Osteoblast (primary cell): Measurements from ENCODE around the gene TBXAS1. TPM values are rescaled to one million over a fixed set of nuclear protein-coding genes. Genes with fewer than 3 reads are reported as not detected.

Experiments
- DNase-seq: peaks from one replicate; pipeline ENCODE4 v3.0.0; 2011; ENCODE audit warnings: low spot score, mixed read lengths; ENCODE audit not compliant: insufficient read length; ENCODE audit errors: missing footprints
- H2AFZ ChIP-seq: 2 replicates; pipeline ENCODE4 v1.6.0; 2011; ENCODE audit warnings: mild to moderate bottlenecking, low read length
- H3K27ac ChIP-seq: 2 replicates; pipeline ENCODE4 v1.5.1; 2011; ENCODE audit warnings: mild to moderate bottlenecking, low read depth, low read length, moderate library complexity
- H3K27me3 ChIP-seq: 2 replicates; pipeline ENCODE4 v1.6.0; 2012; ENCODE audit warnings: mild to moderate bottlenecking, control low read depth, inconsistent platforms, low read length, moderate library complexity; ENCODE audit not compliant: insufficient read depth
- H3K36me3 ChIP-seq: 2 replicates; pipeline ENCODE4 v1.5.1; 2011; ENCODE audit warnings: mild to moderate bottlenecking, low read length, control low read depth, moderate library complexity; ENCODE audit not compliant: insufficient read depth
- H3K4me1 ChIP-seq: 2 replicates; pipeline ENCODE4 v1.5.1; 2011; ENCODE audit warnings: mild to moderate bottlenecking, low read length, control low read depth, moderate library complexity; ENCODE audit not compliant: insufficient read depth
- H3K4me2 ChIP-seq: 2 replicates; pipeline ENCODE4 v1.6.0; 2011; ENCODE audit warnings: mild to moderate bottlenecking, low read length; ENCODE audit not compliant: insufficient read depth
- H3K4me3 ChIP-seq: fragments of 200-600 bp; sonication (generic); 3 replicates; pipeline ENCODE4 v1.5.1; 2012; ENCODE audit warnings: mild to moderate bottlenecking, low read length, inconsistent platforms; ENCODE audit not compliant: insufficient read depth
- H3K79me2 ChIP-seq: 2 replicates; pipeline ENCODE4 v1.6.0; 2012; ENCODE audit warnings: mild to moderate bottlenecking, low read length, control low read depth, inconsistent platforms; ENCODE audit not compliant: insufficient read depth
- H3K9me3 ChIP-seq: 2 replicates; pipeline ENCODE4 v1.5.1; 2011; ENCODE audit warnings: low read depth, low read length, control low read depth
- H4K20me1 ChIP-seq: 2 replicates; pipeline ENCODE4 v1.6.0; 2012; ENCODE audit warnings: mild to moderate bottlenecking, low read length, control low read depth; ENCODE audit not compliant: insufficient read depth
- CTCF ChIP-seq: IDR thresholded peaks from 2 replicates; pipeline ENCODE4 v1.5.1; 2011; ENCODE audit warnings: mild to moderate bottlenecking, low read depth, low read length, moderate library complexity; ENCODE audit errors: extremely low read depth
- total RNA-seq: library from RNA; depleted of rRNA; stranded (reverse); fragments of >200 nt; gene quantifications from 2 replicates; pipeline ENCODE4 v1.2.3, GENCODE V29; 2012

The TBXAS1 gene
- total RNA-seq, 1 donor, result 0.72 TPM

GRCh38 chr7:139876622-139877283, 47.7 kb downstream of the TBXAS1 start:
- Histone ChIP-seq H3K36me3 (no peaks in the 10 kb centered on the region), H3K4me2 (no peak overlapping the region), H3K4me3 (no peak overlapping the region), H3K9me3 (no peaks in the 10 kb centered on the region), H4K20me1 (no peaks in the 10 kb centered on the region), H3K79me2 (no peaks in the 10 kb centered on the region), H3K27ac (no peak overlapping the region), H3K4me1 (peaks cover 32% of the 10 kb centered on the region), H3K27me3 (no peaks in the 10 kb centered on the region), H2AFZ (no peak overlapping the region)
- no peak for TF ChIP-seq CTCF
- no peak for DNase-seq

DNA sequence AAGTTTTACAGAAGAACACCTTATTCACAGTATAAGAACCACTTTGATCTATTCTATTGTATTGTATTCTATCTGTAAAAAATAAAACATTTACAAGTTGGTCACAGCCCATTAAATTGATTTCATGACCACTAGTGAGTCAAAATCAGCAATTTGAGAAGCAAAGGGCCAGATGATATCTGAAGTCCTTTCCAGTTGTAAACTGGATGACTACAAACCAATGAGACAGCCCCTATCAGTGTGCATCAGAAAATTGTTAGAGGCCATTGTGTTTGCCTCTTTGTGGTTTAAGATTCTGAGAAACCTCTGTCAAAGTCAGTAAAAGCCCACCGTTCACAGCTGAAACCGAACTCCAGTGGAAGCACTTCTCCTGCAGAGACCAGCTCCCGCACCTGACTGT, 54.8 kb downstream of the TBXAS1 start:
- Histone ChIP-seq H2AFZ (no peak overlapping the region), H3K79me2 (no peaks in the 10 kb centered on the region), H3K9me3 (no peaks in the 10 kb centered on the region), H3K27me3 (no peaks in the 10 kb centered on the region), H3K4me1 (peaks cover 10% of the 10 kb centered on the region), H3K4me2 (no peak overlapping the region), H3K4me3 (no peak overlapping the region), H3K36me3 (no peaks in the 10 kb centered on the region), H4K20me1 (no peaks in the 10 kb centered on the region), H3K27ac (no peak overlapping the region)
- no peak for TF ChIP-seq CTCF
- DNase-seq, result no peak

- Histone ChIP-seq H3K4me3 (no peak overlapping the region), H3K27me3 (no peaks in the 10 kb centered on the region), H3K36me3 (no peaks in the 10 kb centered on the region), H3K4me2 (no peak overlapping the region), H3K27ac (no peak overlapping the region), H3K9me3 (no peaks in the 10 kb centered on the region), H3K79me2 (no peaks in the 10 kb centered on the region), H4K20me1 (no peaks in the 10 kb centered on the region), H3K4me1 (peaks cover 9% of the 10 kb centered on the region), H2AFZ (no peak overlapping the region)
- no peak for TF ChIP-seq CTCF
- no peak for DNase-seq
Observed at GRCh38 chr7:139884441-139884840, 55.4 kb downstream of the TBXAS1 start.

DNA sequence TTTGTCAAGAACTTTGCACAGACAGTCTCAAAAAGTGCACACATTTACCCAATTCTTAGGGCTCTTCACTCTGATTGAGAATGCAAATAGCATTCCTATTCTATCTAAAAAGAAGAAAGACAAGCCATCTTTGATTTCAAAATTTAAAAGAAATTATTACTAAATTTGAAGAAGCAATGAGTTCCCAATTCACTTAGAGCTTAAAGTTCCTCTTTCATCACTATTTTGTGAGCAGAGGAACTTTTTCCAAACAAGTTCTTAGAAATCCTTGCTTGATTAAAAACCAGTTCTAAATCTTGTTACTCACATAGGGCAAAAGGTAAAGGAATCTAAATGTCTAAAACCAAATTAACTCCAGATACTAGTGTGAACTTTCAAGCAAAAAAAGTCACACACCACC, 56.4 kb downstream of the TBXAS1 start:
- DNase-seq, result no peak
- H2AFZ ChIP-seq, result no peak overlapping the region
- TF ChIP-seq CTCF, result no peak

More for the DNA sequence above, 56.4 kb downstream of the TBXAS1 start:
- no peaks in the 10 kb centered on the region for H3K79me2 ChIP-seq
- no peak overlapping the region for H3K27ac ChIP-seq
- no peak overlapping the region for H3K4me2 ChIP-seq
- H4K20me1 ChIP-seq, result no peaks in the 10 kb centered on the region
- H3K36me3 ChIP-seq, result no peaks in the 10 kb centered on the region
- no peak overlapping the region for H3K4me3 ChIP-seq
- H3K27me3 ChIP-seq, result no peaks in the 10 kb centered on the region
- H3K4me1 ChIP-seq, result no peaks in the 10 kb centered on the region
- no peaks in the 10 kb centered on the region for H3K9me3 ChIP-seq
